AG10803 (cell line): Measurements from ENCODE around the gene GLI1.
"Not testable (repeated sequence)": the region's sequence is repeated elsewhere in the genome, so short reads cannot be mapped to it uniquely, and the experiment has no call there.

Experiments used
- DNase-seq: peaks from one replicate; pipeline ENCODE4 v3.0.0; 2010; ENCODE audit warnings: low read depth
- H3K4me3 ChIP-seq: 2 replicates; pipeline ENCODE4 v1.5.1; 2011; ENCODE audit warnings: mild to moderate bottlenecking, low read length, control low read depth
- TF ChIP-seq, protein P1 (sequence below): conservative IDR thresholded peaks from 2 replicates; pipeline ENCODE4 v1.5.1; 2011; ENCODE audit warnings: mild to moderate bottlenecking, low read length, control low read depth, inconsistent platforms

GLI1 gene

DNA sequence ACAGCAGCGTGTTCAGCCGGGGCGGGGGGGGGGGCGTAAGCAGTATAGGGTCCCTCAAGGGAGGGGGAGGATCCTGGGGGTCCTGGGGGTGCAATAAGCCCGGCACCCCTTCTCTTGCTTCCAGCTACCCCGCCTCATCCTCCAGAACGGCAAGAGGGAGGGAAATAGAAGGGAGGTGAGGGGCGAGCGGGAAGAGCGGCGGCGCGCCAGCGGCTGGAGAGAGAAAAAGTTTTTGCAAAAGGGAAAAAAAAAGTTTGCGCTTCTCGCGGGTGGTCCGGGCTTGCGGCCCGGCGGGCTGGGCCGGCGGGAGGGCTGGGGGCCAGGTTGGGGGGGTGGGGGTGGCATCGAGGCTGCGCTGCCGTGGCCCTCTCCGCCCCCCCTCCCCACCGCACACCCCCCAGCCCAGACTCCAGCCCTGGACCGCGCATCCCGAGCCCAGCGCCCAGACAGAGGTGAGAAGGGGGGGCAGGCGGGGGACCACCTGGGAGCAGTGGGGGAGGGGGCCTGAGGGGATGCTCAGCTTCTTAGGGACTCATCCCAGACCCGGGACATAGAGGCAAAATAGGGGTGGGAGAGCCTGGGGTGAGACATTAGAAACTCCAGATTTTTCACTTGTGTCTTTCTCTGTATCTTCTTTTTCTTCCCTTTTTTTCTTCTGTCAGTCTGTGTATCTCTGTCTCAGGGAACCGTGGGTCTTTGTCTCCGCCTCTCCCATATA, at the start of gene GLI1:
TSS of gene GLI1 (plus strand) at position 36 of the 718 bp plus-strand sequence. CDS start 3,907 bp downstream, outside the sequence.
- peak; percentile 41 for DNase-seq
- peak within 1 kb of the TSS; percentile 83 for H3K4me3 ChIP-seq
- TF ChIP-seq, protein P1, sequence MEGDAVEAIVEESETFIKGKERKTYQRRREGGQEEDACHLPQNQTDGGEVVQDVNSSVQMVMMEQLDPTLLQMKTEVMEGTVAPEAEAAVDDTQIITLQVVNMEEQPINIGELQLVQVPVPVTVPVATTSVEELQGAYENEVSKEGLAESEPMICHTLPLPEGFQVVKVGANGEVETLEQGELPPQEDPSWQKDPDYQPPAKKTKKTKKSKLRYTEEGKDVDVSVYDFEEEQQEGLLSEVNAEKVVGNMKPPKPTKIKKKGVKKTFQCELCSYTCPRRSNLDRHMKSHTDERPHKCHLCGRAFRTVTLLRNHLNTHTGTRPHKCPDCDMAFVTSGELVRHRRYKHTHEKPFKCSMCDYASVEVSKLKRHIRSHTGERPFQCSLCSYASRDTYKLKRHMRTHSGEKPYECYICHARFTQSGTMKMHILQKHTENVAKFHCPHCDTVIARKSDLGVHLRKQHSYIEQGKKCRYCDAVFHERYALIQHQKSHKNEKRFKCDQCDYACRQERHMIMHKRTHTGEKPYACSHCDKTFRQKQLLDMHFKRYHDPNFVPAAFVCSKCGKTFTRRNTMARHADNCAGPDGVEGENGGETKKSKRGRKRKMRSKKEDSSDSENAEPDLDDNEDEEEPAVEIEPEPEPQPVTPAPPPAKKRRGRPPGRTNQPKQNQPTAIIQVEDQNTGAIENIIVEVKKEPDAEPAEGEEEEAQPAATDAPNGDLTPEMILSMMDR = no peak

DNA sequence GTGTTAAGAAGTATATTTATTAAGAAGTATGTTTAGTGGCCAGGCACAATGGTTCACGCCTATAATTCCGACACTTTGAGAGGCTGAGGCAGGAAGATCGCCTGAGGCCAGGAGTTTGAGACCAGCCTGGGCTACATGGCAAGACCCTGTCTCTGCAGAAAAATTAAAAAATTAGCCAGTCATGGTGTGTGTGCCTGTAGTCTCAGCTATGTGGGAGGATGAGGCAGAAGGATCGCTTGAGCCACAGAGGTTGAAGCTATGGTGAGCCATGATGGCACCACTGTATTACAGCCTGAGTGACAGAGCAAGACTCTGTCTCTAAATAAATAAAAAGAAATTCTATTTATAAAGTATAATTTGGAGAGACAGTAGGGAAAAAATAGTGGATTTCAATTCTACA, 49.1 kb upstream of the GLI1 start:
- no peak for DNase-seq
- TF ChIP-seq, protein P1 = no peak
- no peak overlapping the region for H3K4me3 ChIP-seq

DNA sequence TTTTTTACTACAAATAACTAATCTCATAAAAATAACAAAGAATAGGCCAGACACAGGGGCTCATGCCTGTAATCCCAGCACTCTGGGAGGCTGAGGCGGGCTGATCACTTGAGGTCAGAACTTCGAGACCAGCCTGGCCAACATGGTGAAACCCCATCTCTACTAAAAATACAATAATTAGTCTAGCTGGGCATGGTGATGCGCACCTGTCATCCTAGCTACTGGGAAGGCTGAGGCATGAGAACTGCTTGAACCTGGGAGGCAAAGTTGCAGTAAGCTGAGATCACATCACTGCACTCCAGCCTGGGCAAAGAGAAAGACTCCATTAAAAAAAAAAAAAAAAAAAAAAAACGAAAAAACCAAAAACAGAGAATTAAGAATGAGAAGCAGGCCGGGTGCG, 45.4 kb upstream of the GLI1 start:
- DNase-seq, H3K4me3 ChIP-seq: not testable (repeated sequence)

DNA sequence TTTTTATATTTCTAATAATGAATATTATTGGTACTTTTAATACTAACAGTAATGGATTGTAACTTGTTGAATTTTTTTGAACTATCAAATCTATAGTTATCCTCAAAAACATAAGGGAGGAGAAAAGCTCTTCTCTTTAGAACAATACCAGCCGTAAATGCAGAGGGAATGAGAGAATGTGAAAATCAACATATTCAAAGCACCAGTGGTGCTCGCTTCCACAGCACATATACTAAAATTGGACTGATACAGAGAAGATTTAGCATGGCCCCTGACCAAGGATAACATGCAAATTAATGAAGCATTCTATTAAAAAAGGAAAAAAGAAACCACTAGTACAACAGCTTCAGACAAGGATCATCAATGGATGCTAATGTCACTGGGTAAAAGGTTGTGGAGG, 44.5 kb upstream of the GLI1 start:
- no peak for DNase-seq
- no peak overlapping the region for H3K4me3 ChIP-seq
- TF ChIP-seq, protein P1 = no peak

DNA sequence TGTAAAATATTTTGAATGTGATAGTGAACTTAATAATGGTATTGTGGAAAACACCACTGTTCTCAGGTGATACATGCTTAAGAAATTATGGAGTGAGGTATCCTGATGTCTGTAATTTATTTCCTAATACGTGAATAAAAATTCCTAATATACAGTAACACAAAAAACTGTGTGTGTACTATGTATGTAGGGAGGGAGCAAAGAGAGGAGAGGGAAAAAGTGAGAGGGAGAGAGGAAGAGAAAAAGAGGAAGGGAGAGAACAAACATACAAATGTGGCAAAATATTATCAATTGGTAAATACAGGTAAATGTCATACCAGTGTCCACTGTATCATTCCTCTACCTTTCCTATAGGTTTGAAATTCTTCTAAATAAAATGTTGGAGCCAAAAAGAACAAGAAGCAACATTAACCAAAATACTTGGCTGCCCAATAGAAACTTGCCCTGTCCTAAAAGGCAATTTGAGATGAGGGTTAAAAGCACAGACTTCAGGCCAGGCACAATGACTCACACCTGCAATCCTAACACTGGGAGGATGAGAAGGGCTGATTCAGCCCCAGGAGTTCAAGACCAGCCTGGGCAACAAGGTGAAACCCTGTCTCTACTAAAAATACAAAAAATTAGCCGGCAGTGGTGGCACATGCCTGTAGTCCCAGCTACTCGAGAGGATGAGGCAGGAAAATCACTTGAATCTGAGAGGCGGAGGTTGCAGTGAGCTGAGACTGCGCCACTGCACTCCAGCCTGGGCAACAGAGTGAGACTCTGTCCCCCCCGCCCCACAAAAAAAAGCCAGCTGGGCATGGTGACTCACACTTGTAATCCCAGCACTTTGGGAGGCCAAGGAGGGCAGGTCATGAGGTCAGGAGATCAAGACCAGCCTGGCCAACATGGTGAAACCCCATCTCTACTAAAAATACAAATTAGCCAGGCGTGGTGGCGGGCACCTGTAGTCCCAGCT, 43.3 kb upstream of the GLI1 start:
- TF ChIP-seq, protein P1 = no peak
- DNase-seq = peak; percentile 5
- no peak overlapping the region for H3K4me3 ChIP-seq

DNA sequence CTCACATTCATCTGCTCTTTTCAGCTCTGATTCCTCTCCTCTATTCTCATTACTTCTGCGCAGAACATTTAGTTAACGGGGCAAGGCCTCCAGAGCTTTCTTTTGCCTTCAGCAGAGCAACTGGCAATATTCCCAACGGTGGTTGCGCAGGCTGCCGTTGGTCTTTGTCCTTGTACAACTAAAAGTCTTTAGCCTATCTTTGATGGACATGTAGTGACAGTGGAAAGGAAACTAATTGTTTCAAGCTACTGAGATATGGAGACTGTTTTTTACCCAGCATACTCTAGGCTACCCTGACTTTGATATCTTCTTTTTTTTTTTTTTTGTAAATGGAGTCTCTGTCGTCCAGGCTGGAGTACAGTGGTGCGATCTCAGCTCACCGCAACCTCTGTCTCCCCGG, 41.3 kb upstream of the GLI1 start:
- no peak for DNase-seq
- H3K4me3 ChIP-seq = no peak overlapping the region
- TF ChIP-seq, protein P1 = no peak

DNA sequence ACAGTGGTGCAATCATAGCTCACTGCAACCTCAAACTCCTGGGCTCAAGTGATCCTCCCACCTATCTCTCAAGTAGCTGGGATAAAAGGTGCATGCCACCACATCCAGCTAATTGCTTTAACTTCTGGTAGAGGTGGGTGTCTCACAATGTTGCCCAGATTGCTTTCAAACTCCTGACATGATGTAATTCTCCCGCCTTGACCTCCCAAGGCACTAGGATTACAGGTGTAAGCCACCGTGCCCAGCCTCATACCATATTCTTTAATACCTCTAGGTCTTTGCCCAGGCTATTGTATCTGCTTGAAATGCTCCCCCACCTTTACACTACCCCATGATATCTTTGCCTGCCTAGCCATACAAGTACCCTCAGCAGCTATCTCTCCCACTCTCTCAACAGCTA, 40.1 kb upstream of the GLI1 start:
- TF ChIP-seq, protein P1 = no peak
- no peak overlapping the region for H3K4me3 ChIP-seq
- no peak for DNase-seq
